CD8-positive, alpha-beta memory T cell (primary cell): Measurements from ENCODE around the gene CRMP1. TPM values are rescaled to one million over a fixed set of nuclear protein-coding genes. Genes with fewer than 3 reads are reported as not detected.

ENCODE experiments used
- CTCF ChIA-PET: fragments of 350-600 bp; sonication (Branson Sonifier 250); formaldehyde crosslinking; loops from one replicate; lab custom pipeline; 2021; ENCODE audit warnings: antibody characterized with exemption; lab: Charles Lee
- POLR2A ChIA-PET: fragments of 350-600 bp; sonication (Branson Sonifier 250); formaldehyde crosslinking; loops from one replicate; lab custom pipeline; 2021; ENCODE audit warnings: antibody characterized with exemption; lab: Charles Lee
- DNase-seq, 5 donors: peaks; one replicate each; pipeline versions ENCODE4 v3.0.0 to v3.0.0-alpha.2; 2020 to 2022; ENCODE audit warnings: mixed read lengths in 1 of 5
- H3K27ac ChIP-seq: one replicate; pipeline ENCODE4 v1.7.0; 2013; ENCODE audit warnings: low read depth, mild to moderate bottlenecking, low read length, moderate library complexity
- H3K27me3 ChIP-seq: 2 replicates; pipeline ENCODE4 v1.7.0; 2013; ENCODE audit warnings: low read length, mild to moderate bottlenecking; ENCODE audit not compliant: insufficient read depth, poor library complexity, severe bottlenecking
- H3K36me3 ChIP-seq: 2 replicates; pipeline ENCODE4 v1.7.0; 2013; ENCODE audit warnings: mild to moderate bottlenecking, low read length, moderate library complexity; ENCODE audit not compliant: insufficient read depth
- H3K4me1 ChIP-seq: 2 replicates; pipeline ENCODE4 v1.7.0; 2013; ENCODE audit warnings: mild to moderate bottlenecking, low read length, moderate library complexity; ENCODE audit not compliant: insufficient read depth
- H3K4me3 ChIP-seq: 2 replicates; pipeline ENCODE4 v1.7.0; 2013; ENCODE audit warnings: mild to moderate bottlenecking, low read length
- H3K9me3 ChIP-seq: 2 replicates; pipeline ENCODE4 v1.7.0; 2013; ENCODE audit warnings: mild to moderate bottlenecking, low read length
- H3K27ac Mint-ChIP-seq, 8 donors: one replicate each; pipeline ENCODE4 v1.8.0; 2020 to 2021; ENCODE audit warnings: mixed read lengths in 8 of 8, mild to moderate bottlenecking in 6 of 8, inconsistent platforms in 3 of 8, moderate library complexity in 3 of 8
- H3K27me3 Mint-ChIP-seq, 2 donors: one replicate each; pipeline ENCODE4 v1.8.0; 2020 to 2021; ENCODE audit warnings: mixed read lengths in 2 of 2, mild to moderate bottlenecking in 1 of 2, moderate library complexity in 1 of 2
- H3K36me3 Mint-ChIP-seq, 3 donors: one replicate each; pipeline ENCODE4 v1.8.0; 2020 to 2021; ENCODE audit warnings: mixed read lengths in 3 of 3, inconsistent platforms in 1 of 3, mild to moderate bottlenecking in 1 of 3
- H3K4me1 Mint-ChIP-seq, 3 donors: one replicate each; pipeline ENCODE4 v1.8.0; 2020 to 2021; ENCODE audit warnings: mixed read lengths in 3 of 3, inconsistent platforms in 1 of 3, mild to moderate bottlenecking in 1 of 3
- H3K4me3 Mint-ChIP-seq, 7 donors: one replicate each; pipeline ENCODE4 v1.8.0; 2020 to 2021; ENCODE audit warnings: mixed read lengths in 7 of 7, mild to moderate bottlenecking in 6 of 7, moderate library complexity in 4 of 7, inconsistent platforms in 2 of 7
- H3K9me3 Mint-ChIP-seq, 5 donors: one replicate each; pipeline ENCODE4 v1.8.0; 2020 to 2022; ENCODE audit warnings: mixed read lengths in 5 of 5, mild to moderate bottlenecking in 3 of 5, moderate library complexity in 2 of 5, inconsistent platforms in 1 of 5
- polyA plus RNA-seq: library from polyadenylated mRNA; unstranded; fragments of 300-500 nt; fragmentation: Illumina TruSeq; gene quantifications from one replicate; pipeline ENCODE4 v1.2.3, GENCODE V29; 2021
- total RNA-seq, 2 experiments: library from RNA; stranded (reverse); gene quantifications; one replicate each; pipeline ENCODE4 v1.2.3, GENCODE V29; 2021

CRMP1 gene
- total and polyA plus RNA-seq, 3 experiments from 2014 or later: 0.10 TPM; not detected in 2

DNA sequence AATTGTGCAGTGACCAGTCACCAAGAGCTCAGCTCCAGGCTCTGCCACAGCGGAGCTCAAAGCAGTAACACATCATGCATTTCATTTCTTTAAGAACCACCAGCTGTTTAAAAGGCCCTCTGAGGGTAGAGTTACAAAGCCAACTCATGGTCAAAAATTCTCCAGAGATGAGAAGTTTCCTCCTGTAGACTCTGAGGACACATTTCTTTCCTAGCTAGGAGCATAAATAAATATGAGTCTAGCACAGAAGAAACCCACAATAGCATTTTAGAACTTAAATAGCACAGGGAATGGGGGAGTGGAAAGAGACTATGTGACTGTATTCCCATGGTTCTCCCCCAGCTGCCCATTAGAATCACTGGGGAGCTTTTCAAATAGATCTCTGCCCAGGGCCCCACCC, 6.5 kb upstream of the CRMP1 start:
- Mint-ChIP-seq H3K9me3 (peaks cover 0 to 7% (median 0%) of the 10 kb centered on the region in 5 donors), H3K27ac (no peak overlapping the region), H3K27me3 (peaks cover 12 to 24% of the 10 kb centered on the region in 2 donors), H3K36me3 (peaks cover 0 to 4% (median 0%) of the 10 kb centered on the region in 3 donors), H3K4me3 (no peak overlapping the region), H3K4me1 (no peaks in the 10 kb centered on the region)
- Histone ChIP-seq H3K36me3 (no peaks in the 10 kb centered on the region), H3K9me3 (no peaks in the 10 kb centered on the region), H3K4me1 (no peaks in the 10 kb centered on the region), H3K4me3 (no peak overlapping the region), H3K27ac (no peak overlapping the region), H3K27me3 (no peaks in the 10 kb centered on the region)
- CTCF ChIA-PET: no interaction called here
- POLR2A ChIA-PET: no interaction called here
- no peak for DNase-seq

GRCh38 chr4:5897674-5898073, 4.8 kb upstream of the CRMP1 start:
- H3K4me1 Mint-ChIP-seq: peaks cover 0 to 3% (median 2%) of the 10 kb centered on the region in 3 donors

GRCh38 chr4:5895287-5895686, 2.4 kb upstream of the CRMP1 start:
- Mint-ChIP-seq H3K4me1 (peaks cover 0 to 3% (median 2%) of the 10 kb centered on the region in 3 donors), H3K27me3 (peaks cover 34 to 46% of the 10 kb centered on the region in 2 donors), H3K36me3 (no peaks in the 10 kb centered on the region), H3K4me3 (no peak overlapping the region), H3K9me3 (peaks cover 0 to 7% (median 4%) of the 10 kb centered on the region in 5 donors), H3K27ac (no peak overlapping the region)
- H3K4me1 ChIP-seq: no peaks in the 10 kb centered on the region
- CTCF ChIA-PET: interaction anchor here (1.0 kb wide), 1 partner anchor 10 kb away, joined by 3 read pairs; no protein-coding TSS in a partner anchor
- H3K4me3 ChIP-seq: no peak overlapping the region
- H3K27ac ChIP-seq: no peak overlapping the region
- no peaks in the 10 kb centered on the region for H3K9me3 ChIP-seq
- DNase-seq: no peak
- POLR2A ChIA-PET: no interaction called here
- H3K27me3 ChIP-seq: peaks cover 5% of the 10 kb centered on the region
- no peaks in the 10 kb centered on the region for H3K36me3 ChIP-seq

More at GRCh38 chr4:5897674-5898073, 4.8 kb upstream of the CRMP1 start:
- Histone ChIP-seq H3K9me3 (no peaks in the 10 kb centered on the region), H3K27ac (no peak overlapping the region), H3K4me3 (no peak overlapping the region), H3K4me1 (no peaks in the 10 kb centered on the region), H3K27me3 (no peaks in the 10 kb centered on the region), H3K36me3 (no peaks in the 10 kb centered on the region)
- H3K27me3 Mint-ChIP-seq: peaks cover 24 to 36% of the 10 kb centered on the region in 2 donors
- peaks cover 0 to 7% (median 4%) of the 10 kb centered on the region in 5 donors for H3K9me3 Mint-ChIP-seq
- no peak overlapping the region for H3K4me3 Mint-ChIP-seq
- no peaks in the 10 kb centered on the region for H3K36me3 Mint-ChIP-seq
- POLR2A ChIA-PET: no interaction called here
- H3K27ac Mint-ChIP-seq: peak overlapping the region in 1 of 8 donors; percentile 8
- DNase-seq: no peak
- CTCF ChIA-PET: no interaction called here

DNA sequence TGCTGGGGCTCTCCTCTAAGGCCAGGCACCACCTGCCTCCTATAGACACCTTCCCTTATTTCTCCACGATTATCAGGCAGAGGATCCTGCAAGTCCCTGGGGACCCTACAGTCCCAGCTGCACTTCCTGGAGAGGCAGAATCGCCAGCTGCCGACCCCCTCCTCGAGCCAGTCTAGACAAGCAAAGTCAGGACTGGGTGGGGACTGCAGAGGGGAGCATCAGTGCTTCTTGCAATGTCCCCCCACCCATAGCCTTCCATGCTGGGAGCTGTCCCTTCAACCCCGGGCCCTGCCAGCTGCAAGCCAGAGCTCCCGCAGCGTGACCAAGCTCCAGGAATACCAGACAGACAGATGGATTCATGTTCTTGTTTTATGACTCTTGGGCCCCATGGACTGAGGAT, 1.4 kb upstream of the CRMP1 start:
- Histone ChIP-seq H3K27ac (no peak overlapping the region), H3K4me3 (no peak overlapping the region), H3K9me3 (no peaks in the 10 kb centered on the region), H3K4me1 (no peaks in the 10 kb centered on the region), H3K27me3 (peaks cover 9% of the 10 kb centered on the region), H3K36me3 (no peaks in the 10 kb centered on the region)
- Mint-ChIP-seq H3K9me3 (peaks cover 0 to 8% (median 4%) of the 10 kb centered on the region in 5 donors), H3K36me3 (no peaks in the 10 kb centered on the region), H3K4me3 (no peak overlapping the region), H3K27ac (no peak overlapping the region), H3K4me1 (peaks cover 0 to 6% (median 2%) of the 10 kb centered on the region in 3 donors), H3K27me3 (peaks cover 41 to 55% of the 10 kb centered on the region in 2 donors)
- CTCF ChIA-PET: interaction anchor here (0.5 kb wide), 1 partner anchor 48 kb away, joined by 3 read pairs; no protein-coding TSS in a partner anchor
- POLR2A ChIA-PET: no interaction called here
- DNase-seq: no peak

DNA sequence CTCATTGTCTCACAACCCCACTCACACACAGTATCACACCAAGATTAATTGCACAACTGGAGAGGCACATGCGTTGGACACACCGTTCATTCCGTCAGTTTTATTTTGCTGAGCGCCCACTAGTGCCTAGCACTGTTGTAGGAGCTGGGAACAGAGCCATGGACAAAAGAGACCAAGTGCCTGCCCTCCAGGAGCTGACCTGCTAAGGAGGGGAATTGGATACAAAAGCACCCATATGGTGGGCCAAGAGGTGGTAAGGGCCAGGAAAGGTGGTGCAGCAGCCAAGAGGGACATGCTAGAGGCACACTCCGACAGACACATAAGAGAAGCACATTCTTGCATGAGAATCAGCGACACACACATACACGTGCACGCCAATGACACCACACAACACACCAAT, 705 bp upstream of the CRMP1 start:
- H3K36me3 Mint-ChIP-seq: no peaks in the 10 kb centered on the region
- H3K36me3 ChIP-seq: no peaks in the 10 kb centered on the region

DNA sequence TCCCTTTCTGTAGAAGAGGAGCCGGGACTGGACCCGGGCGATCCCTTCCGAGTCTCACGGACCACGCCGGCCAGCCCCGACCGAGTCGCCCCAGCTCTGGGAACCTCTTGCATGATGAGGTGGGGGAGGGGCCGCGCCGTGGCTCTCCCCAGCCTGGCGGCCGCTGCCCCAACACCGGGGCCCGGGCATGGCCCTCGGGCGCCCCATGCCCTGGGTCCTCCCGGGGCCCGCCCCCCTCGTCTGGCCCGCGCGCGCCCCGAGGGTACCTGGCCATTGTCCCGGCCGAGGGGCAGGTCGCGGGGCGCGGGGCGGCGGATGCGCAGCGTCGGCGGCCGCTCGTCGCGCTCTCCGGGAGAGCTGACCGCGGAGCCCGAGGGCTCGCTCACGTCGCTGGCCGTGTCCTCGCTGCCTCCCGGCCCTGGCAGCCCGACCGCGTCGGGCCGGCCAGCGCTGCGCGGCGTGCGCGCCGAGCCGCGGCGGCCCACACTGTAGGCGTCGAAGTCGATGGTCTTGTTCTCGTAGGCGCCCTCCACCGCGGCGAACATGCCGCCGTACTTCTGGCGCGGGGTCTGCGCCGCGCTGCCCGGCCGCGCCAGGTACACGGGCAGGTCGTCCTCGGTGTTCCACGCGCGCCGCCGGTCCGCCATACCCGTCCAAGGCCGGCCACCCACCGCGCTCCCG, 423 bp downstream of the CRMP1 start:
- ChIA-PET POLR2A (no interaction called here), CTCF (no interaction called here)
- H3K4me3 Mint-ChIP-seq: no peak overlapping the region
- DNase-seq: no peak
- no peaks in the 10 kb centered on the region for H3K36me3 ChIP-seq
- H3K27ac ChIP-seq: no peak overlapping the region
- no peak overlapping the region for H3K27ac Mint-ChIP-seq
- H3K9me3 ChIP-seq: no peaks in the 10 kb centered on the region
- peaks cover 16% of the 10 kb centered on the region for H3K27me3 ChIP-seq
- H3K4me3 ChIP-seq: no peak overlapping the region
- peaks cover 47 to 61% of the 10 kb centered on the region in 2 donors for H3K27me3 Mint-ChIP-seq
- peaks cover 0 to 8% (median 4%) of the 10 kb centered on the region in 5 donors for H3K9me3 Mint-ChIP-seq
- H3K36me3 Mint-ChIP-seq: no peaks in the 10 kb centered on the region
- H3K4me1 Mint-ChIP-seq: peaks cover 0 to 11% (median 4%) of the 10 kb centered on the region in 3 donors
- H3K4me1 ChIP-seq: no peaks in the 10 kb centered on the region

More for the DNA sequence above, 705 bp upstream of the CRMP1 start:
- Histone ChIP-seq H3K27me3 (peaks cover 16% of the 10 kb centered on the region), H3K4me1 (no peaks in the 10 kb centered on the region), H3K27ac (no peak overlapping the region), H3K4me3 (no peak overlapping the region), H3K9me3 (no peaks in the 10 kb centered on the region)
- ChIA-PET POLR2A (no interaction called here), CTCF (no interaction called here)
- H3K27ac Mint-ChIP-seq: no peak overlapping the region
- no peak for DNase-seq
- H3K4me3 Mint-ChIP-seq: no peak overlapping the region
- peaks cover 0 to 8% (median 4%) of the 10 kb centered on the region in 5 donors for H3K9me3 Mint-ChIP-seq
- peaks cover 0 to 11% (median 4%) of the 10 kb centered on the region in 3 donors for H3K4me1 Mint-ChIP-seq
- H3K27me3 Mint-ChIP-seq: peaks cover 46 to 61% of the 10 kb centered on the region in 2 donors

DNA sequence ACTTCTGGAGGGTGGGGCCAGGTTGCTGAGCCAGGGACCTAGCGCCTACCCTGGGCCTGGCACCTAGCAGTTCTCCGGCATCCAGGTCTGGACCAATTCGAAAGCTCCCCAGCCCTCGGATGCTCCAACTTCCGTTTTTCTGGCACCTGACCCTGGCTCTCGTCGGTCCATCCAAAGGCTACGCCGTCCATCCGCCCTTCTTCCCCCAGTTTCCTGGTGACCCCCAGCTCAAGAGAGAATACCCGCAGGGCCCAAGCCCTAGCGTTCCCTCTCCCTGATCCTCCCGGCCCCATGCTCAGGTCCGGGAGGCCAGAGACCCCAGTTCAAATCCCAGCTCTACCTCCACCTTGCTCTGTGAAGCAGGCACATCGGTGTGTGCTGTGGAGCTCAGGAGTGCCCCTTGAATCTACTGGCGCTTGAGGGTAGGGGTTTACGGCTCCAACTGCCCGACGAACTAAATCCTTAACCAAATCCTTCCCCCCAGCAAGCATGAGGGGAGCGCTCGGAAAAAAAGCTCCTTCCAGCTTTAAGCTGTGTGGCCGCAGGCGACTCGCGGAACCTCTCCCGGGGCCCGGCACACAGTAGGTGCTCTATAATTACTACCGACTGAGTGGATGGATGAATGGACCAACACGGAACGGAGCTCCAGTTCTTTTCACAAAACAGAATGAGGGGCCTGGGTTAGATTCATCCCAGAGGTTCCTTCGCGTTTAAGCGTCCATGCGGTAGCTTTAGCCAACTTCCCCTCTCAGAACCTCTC, 1.1 kb downstream of the CRMP1 start:
- CTCF ChIA-PET: no interaction called here
- POLR2A ChIA-PET: no interaction called here
- Mint-ChIP-seq H3K4me3 (peak overlapping the region in 1 of 7 donors; percentile 63), H3K27ac (no peak overlapping the region), H3K4me1 (peaks cover 0 to 14% (median 4%) of the 10 kb centered on the region in 3 donors), H3K9me3 (peaks cover 0 to 6% (median under 1%) of the 10 kb centered on the region in 5 donors), H3K36me3 (no peaks in the 10 kb centered on the region), H3K27me3 (peaks cover 54 to 64% of the 10 kb centered on the region in 2 donors)
- DNase-seq: no peak
- H3K4me1 ChIP-seq: no peaks in the 10 kb centered on the region
- H3K27ac ChIP-seq: no peak overlapping the region
- H3K4me3 ChIP-seq: no peak overlapping the region
- H3K27me3 ChIP-seq: peaks cover 16% of the 10 kb centered on the region
- H3K36me3 ChIP-seq: no peaks in the 10 kb centered on the region
- no peaks in the 10 kb centered on the region for H3K9me3 ChIP-seq
